Right cardiac atrium (tissue), 5 donors: ENCODE data around the gene DPP10. TPM values are rescaled to one million over a fixed set of nuclear protein-coding genes. Genes with fewer than 3 reads are reported as not detected.

Experiments used
- ATAC-seq, 2 donors: fragments of 200-7000 bp; cut with Tn5 transposase; one replicate each; pipeline versions ENCODE4 v1.8.0 to v1.9.1; 2020; ENCODE audit warnings: moderate library complexity in 2 of 2, mild to moderate bottlenecking in 1 of 2
- DNase-seq, 3 donors: peaks; one replicate each; pipeline ENCODE4 v3.0.0-alpha.2; 2020
- H3K27ac ChIP-seq: one replicate; pipeline ENCODE4 v1.5.1; 2013; ENCODE audit warnings: mild to moderate bottlenecking, low read length, control low read depth, moderate library complexity
- H3K27me3 ChIP-seq: one replicate; pipeline ENCODE4 v1.6.1; 2013; ENCODE audit not compliant: control insufficient read depth, insufficient read depth
- H3K4me1 ChIP-seq: one replicate; pipeline ENCODE4 v1.6.1; 2013; ENCODE audit warnings: low read length; ENCODE audit not compliant: control insufficient read depth, insufficient read depth
- H3K4me3 ChIP-seq: one replicate; pipeline ENCODE4 v1.5.1; 2013; ENCODE audit warnings: low read length, control low read depth
- H3K9me3 ChIP-seq: one replicate; pipeline ENCODE4 v1.6.1; 2013; ENCODE audit warnings: low read length; ENCODE audit not compliant: control insufficient read depth
- WGBS: extraction: QIAGEN DNeasy Blood & Tissue Kit; methylation state at CpG from one replicate; pipeline ENCODE4 v1.1.7; 2013; 5-methylcytosine and 5-hydroxymethylcytosine counted together
- intact Hi-C, 4 donors: fragments of 100-400 bp; cut with DNase I; formaldehyde crosslinking; loops; one replicate each; pipeline versions ENCODE4 v1.11.0 to v1.14.0; 2022 to 2023
- polyA plus RNA-seq: library from polyadenylated mRNA; stranded (reverse); fragments of 200-250 nt; gene quantifications from one replicate; pipeline ENCODE4 v1.2.3, GENCODE V29; 2013
- total RNA-seq, 4 donors: library from RNA; stranded (reverse); fragmentation: NEBNext Ultra II Directional; extraction: Animal tissue kit (Norgen Biotek cat#: 25700); gene quantifications; one replicate each; pipeline ENCODE4 v1.2.1, GENCODE V29; 2021
- donor health status: healthy with polysubstance abuse.
- donor health status: DM: no; HTN: yes; CAD: no.
- donor health status: DM: no; HTN: no; CAD: no.
- donor health status: DM: no; HTN: yes; CAD: no; lungs with severe emphysema.
- donor health status: DM: yes; HTN: yes; CAD: no.

The DPP10 gene
- total and polyA plus RNA-seq, 5 donors = 0.05 to 0.74 (median 0.23) TPM; not detected in 2

- no peaks in the 10 kb centered on the region for H3K9me3 ChIP-seq
- WGBS = 62% methylated on average over 1 of the region's 1 CpG
- intact Hi-C loops = no loop called here
Observed at GRCh38 chr2:114456566-114456965, 14.1 kb downstream of the DPP10 start.

GRCh38 chr2:114457956-114458355 lies 15.5 kb downstream of the DPP10 start:
- WGBS = 87% methylated on average over 2 of the region's 2 CpGs
- intact Hi-C loops = no loop called here
- no peak for ATAC-seq

More at GRCh38 chr2:114456566-114456965, 14.1 kb downstream of the DPP10 start:
- DNase-seq (no peak), ATAC-seq (no peak)
- no peaks in the 10 kb centered on the region for H3K27me3 ChIP-seq
- no peak overlapping the region for H3K27ac ChIP-seq
- no peaks in the 10 kb centered on the region for H3K4me1 ChIP-seq
- H3K4me3 ChIP-seq = no peak overlapping the region

DNA sequence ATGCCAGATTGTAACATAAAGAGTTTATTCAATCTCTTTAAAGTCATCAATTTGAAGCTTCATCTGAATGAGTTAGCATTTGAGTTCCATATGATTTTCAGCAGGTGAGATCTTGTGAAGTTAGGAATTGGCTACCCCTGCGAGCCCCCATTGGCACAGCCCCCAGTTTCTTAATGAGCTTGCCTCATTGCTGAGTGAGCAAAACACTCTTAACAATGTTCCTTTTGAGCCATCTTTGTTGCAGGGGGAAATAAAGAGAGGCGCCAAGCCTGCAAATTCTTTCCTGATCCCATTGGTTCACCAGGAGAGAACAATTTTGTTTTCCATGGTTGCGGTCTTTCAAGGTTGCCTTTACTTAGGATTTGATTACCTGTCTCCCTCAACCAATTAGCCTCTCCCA lies 18.7 kb downstream of the DPP10 start:
- 83% methylated on average over 3 of the region's 3 CpGs for WGBS
- no peak for ATAC-seq

More at GRCh38 chr2:114457956-114458355, 15.5 kb downstream of the DPP10 start:
- Histone ChIP-seq H3K27ac (no peak overlapping the region), H3K4me3 (no peak overlapping the region), H3K27me3 (no peaks in the 10 kb centered on the region), H3K4me1 (no peaks in the 10 kb centered on the region), H3K9me3 (no peaks in the 10 kb centered on the region)
- no peak for DNase-seq

DNA sequence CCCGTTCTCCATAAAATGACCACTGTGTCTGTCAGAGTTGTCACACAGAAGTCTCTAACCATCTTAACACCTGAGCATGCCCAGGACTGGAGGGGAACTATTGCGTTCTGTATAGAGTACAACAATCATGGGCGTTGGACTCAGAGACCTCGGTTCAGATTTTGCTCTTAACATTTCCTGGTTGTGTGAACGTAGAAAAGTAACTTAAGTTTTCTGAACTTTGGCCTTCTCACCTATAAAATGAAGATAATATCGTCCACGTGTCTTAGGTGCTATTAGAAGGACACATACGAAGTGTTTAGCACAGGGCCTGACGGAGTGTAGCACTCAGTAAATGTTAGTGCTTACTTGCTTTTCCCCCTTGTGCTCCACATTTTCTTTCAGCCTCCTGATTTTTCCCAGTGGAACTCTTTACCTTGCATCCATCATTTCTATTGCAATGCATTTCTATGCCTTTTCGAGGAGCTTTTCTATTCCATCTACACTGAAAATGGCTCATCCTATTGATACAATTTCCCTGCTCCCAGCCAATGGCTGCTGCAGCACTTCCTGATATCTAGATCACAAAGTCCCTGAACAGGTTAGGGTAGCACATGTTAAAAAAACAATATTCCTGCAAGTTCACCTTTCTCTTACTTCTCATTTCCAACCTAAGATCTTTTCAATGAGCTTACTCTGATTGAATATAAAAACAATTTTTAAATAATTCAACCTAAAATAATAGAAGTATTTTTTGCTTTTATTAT lies 22.7 kb downstream of the DPP10 start:
- no peak overlapping the region for H3K4me3 ChIP-seq
- intact Hi-C loops = no loop called here
- WGBS = 84% methylated on average over 10 of the region's 10 CpGs

More for the DNA sequence above, 18.7 kb downstream of the DPP10 start:
- no peak overlapping the region for H3K27ac ChIP-seq
- H3K27me3 ChIP-seq = no peaks in the 10 kb centered on the region
- intact Hi-C loops = no loop called here
- H3K4me3 ChIP-seq = no peak overlapping the region
- DNase-seq = no peak
- no peaks in the 10 kb centered on the region for H3K9me3 ChIP-seq
- H3K4me1 ChIP-seq = no peaks in the 10 kb centered on the region

GRCh38 chr2:114468343-114468742 lies 25.9 kb downstream of the DPP10 start:
- 80% methylated on average over 4 of the region's 4 CpGs for WGBS

More for the DNA sequence above, 22.7 kb downstream of the DPP10 start:
- Histone ChIP-seq H3K27me3 (no peaks in the 10 kb centered on the region), H3K27ac (no peak overlapping the region), H3K9me3 (no peaks in the 10 kb centered on the region), H3K4me1 (no peaks in the 10 kb centered on the region)
- no peak for DNase-seq
- no peak for ATAC-seq

GRCh38 chr2:114472246-114472645 lies 29.8 kb downstream of the DPP10 start:
- Histone ChIP-seq H3K9me3 (no peaks in the 10 kb centered on the region), H3K27me3 (no peaks in the 10 kb centered on the region), H3K27ac (no peak overlapping the region), H3K4me1 (no peaks in the 10 kb centered on the region), H3K4me3 (no peak overlapping the region)
- intact Hi-C loops = no loop called here
- WGBS = 58% methylated on average over 3 of the region's 3 CpGs
- no peak for ATAC-seq
- DNase-seq = no peak

More at GRCh38 chr2:114468343-114468742, 25.9 kb downstream of the DPP10 start:
- H3K27ac ChIP-seq = no peak overlapping the region
- intact Hi-C loops = no loop called here
- no peak for DNase-seq
- H3K4me3 ChIP-seq = no peak overlapping the region
- no peaks in the 10 kb centered on the region for H3K27me3 ChIP-seq
- no peaks in the 10 kb centered on the region for H3K4me1 ChIP-seq
- H3K9me3 ChIP-seq = no peaks in the 10 kb centered on the region
- ATAC-seq = no peak

- intact Hi-C loops = no loop called here
- 66% methylated on average over 1 of the region's 1 CpG for WGBS
- Histone ChIP-seq H3K4me1 (no peaks in the 10 kb centered on the region), H3K9me3 (no peaks in the 10 kb centered on the region), H3K4me3 (no peak overlapping the region), H3K27me3 (no peaks in the 10 kb centered on the region), H3K27ac (no peak overlapping the region)
- ATAC-seq (no peak), DNase-seq (no peak)
Observed at GRCh38 chr2:114472726-114473125, 30.3 kb downstream of the DPP10 start.

DNA sequence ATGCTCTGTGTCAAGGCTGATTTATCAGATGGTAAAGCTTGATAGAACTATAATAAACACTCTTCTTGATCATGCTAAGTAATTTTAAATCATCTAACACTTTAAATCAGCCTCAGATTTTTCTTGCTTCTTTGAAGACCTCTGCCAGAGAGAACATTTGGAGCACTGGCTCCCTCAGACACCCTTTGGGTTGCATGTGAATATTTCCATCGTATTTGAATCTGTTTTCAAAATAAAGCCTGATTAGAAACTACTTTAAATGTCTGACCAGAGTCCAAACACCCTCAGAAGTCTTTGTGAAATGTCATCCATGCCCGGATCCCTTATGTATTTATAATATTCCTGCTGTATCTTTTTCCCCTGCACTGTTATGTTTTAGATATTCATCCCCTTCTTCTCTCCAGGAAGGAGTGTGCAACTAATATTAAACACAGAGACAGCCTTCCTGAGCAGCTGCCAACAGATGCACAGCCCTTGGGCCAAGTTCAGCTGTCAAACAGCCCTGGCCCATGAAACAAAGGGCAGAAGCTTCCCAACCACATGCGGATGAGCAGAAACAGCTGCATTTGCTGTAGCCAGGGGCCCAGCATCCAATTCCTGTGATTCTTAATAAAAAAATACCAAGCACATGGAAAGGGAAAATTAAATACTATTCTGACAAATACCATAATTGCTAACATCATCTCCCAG lies 46.5 kb downstream of the DPP10 start:
- H3K4me1 ChIP-seq = no peaks in the 10 kb centered on the region
- H3K27me3 ChIP-seq = no peaks in the 10 kb centered on the region
- WGBS = 49% methylated on average over 3 of the region's 3 CpGs
- no peak overlapping the region for H3K27ac ChIP-seq
- no peak for ATAC-seq
- H3K9me3 ChIP-seq = no peaks in the 10 kb centered on the region
- H3K4me3 ChIP-seq = no peak overlapping the region
- DNase-seq = peak in 1 of 3 donors; percentile 41
- intact Hi-C loops = no loop called here

GRCh38 chr2:114495046-114495445 lies 52.6 kb downstream of the DPP10 start:
- DNase-seq (no peak), ATAC-seq (no peak)
- WGBS = 36% methylated on average over 1 of the region's 1 CpG
- Histone ChIP-seq H3K27ac (no peak overlapping the region), H3K4me1 (no peaks in the 10 kb centered on the region), H3K27me3 (no peaks in the 10 kb centered on the region), H3K4me3 (no peak overlapping the region), H3K9me3 (no peaks in the 10 kb centered on the region)
- intact Hi-C loops = no loop called here

- DNase-seq (no peak), ATAC-seq (no peak)
- H3K4me3 ChIP-seq = no peak overlapping the region
- H3K4me1 ChIP-seq = no peaks in the 10 kb centered on the region
- no peak overlapping the region for H3K27ac ChIP-seq
- WGBS = 88% methylated on average over 12 of the region's 12 CpGs
- intact Hi-C loops = no loop called here
- no peaks in the 10 kb centered on the region for H3K27me3 ChIP-seq
- H3K9me3 ChIP-seq = no peaks in the 10 kb centered on the region
Observed at GRCh38 chr2:114496959-114497358, 54.5 kb downstream of the DPP10 start.

DNA sequence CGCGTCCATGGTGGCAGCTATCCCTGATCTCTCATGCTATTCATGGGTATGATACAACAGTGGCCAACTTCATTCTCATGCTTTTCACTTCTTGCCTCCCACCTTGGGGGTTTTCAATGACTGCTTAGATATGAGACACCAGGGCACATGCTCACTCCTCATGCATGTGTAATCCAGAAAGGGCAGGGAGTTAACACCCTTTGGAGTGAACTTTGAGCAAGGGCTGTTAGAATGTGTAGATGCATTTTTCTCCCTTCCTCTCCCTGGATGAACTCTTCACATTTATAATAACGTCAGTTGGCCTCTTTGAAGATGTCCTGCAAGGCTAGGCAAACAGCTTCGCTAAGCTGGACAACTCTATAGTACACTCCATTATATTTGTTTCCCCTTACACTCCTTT lies 56.7 kb downstream of the DPP10 start:
- H3K27ac ChIP-seq = no peak overlapping the region
- no peak overlapping the region for H3K4me3 ChIP-seq
- H3K9me3 ChIP-seq = no peaks in the 10 kb centered on the region
- no peaks in the 10 kb centered on the region for H3K27me3 ChIP-seq
- DNase-seq = no peak
- no peaks in the 10 kb centered on the region for H3K4me1 ChIP-seq
- no peak for ATAC-seq
- intact Hi-C loops = no loop called here
- 82% methylated on average over 4 of the region's 4 CpGs for WGBS
